ENCODE measurements around the gene PTGER2.

DNA sequence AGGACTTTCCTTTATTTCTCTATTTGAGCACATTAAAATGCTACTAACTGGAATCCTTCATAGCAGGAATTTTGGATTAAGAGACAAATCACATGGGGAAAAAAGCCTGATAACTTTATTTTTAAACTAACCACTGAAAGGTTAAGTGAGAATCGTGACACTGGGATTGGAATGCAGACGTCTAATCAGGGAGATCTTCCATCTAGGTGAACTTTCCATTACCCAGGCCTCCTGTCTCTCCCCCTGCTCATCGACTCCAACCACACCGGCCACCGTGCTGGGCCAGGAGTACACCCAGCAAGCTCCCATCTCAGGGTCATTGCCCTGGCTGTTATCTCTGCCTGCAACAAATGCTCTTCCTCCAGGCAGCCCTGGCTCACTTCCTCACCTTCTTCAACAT is 19.0 kb downstream of the PTGER2 start:
- TF ChIP-seq, protein P1, sequence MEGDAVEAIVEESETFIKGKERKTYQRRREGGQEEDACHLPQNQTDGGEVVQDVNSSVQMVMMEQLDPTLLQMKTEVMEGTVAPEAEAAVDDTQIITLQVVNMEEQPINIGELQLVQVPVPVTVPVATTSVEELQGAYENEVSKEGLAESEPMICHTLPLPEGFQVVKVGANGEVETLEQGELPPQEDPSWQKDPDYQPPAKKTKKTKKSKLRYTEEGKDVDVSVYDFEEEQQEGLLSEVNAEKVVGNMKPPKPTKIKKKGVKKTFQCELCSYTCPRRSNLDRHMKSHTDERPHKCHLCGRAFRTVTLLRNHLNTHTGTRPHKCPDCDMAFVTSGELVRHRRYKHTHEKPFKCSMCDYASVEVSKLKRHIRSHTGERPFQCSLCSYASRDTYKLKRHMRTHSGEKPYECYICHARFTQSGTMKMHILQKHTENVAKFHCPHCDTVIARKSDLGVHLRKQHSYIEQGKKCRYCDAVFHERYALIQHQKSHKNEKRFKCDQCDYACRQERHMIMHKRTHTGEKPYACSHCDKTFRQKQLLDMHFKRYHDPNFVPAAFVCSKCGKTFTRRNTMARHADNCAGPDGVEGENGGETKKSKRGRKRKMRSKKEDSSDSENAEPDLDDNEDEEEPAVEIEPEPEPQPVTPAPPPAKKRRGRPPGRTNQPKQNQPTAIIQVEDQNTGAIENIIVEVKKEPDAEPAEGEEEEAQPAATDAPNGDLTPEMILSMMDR (optimal IDR thresholded peaks at IDR 0.05 in 1 of 3, IDR thresholded peaks at IDR 0.05 in 1 of 3, conservative IDR thresholded peaks at IDR 0.05 in 1 of 3; ENCODE audit: extremely low read depth in 1 of 3, insufficient read depth in 2 of 3, low read length in 3 of 3) = no peak
- no peak for TF ChIP-seq EZH2 (IDR thresholded peaks at IDR 0.05; ENCODE audit: low read length)

All from keratinocyte (primary cell).